PC-3 (cell line): Measurements from ENCODE around the gene FEM1A. TPM values are rescaled to one million over a fixed set of nuclear protein-coding genes. Genes with fewer than 3 reads are reported as not detected.

Experiments used
- ATAC-seq: fragments of 200-7000 bp; cut with Tn5 transposase; 2 replicates; pipeline ENCODE4 v1.9.1; 2020; ENCODE audit warnings: mild to moderate bottlenecking, moderate library complexity
- BruUV-seq: library from RNA; stranded (reverse); fragments of 400-500 nt; replicated peaks from 2 replicates; lab custom pipeline; 2021; lab: Mats Ljungman, UMichigan
- CTCF ChIA-PET: fragments of 300-600 bp; sonication (Branson Sonifier 250); formaldehyde crosslinking; loops from one replicate; lab custom pipeline; 2022; ENCODE audit warnings: antibody characterized with exemption; lab: Charles Lee
- POLR2A ChIA-PET: fragments of 300-600 bp; sonication (Branson Sonifier 250); formaldehyde crosslinking; loops from one replicate; lab custom pipeline; 2022; ENCODE audit warnings: antibody characterized with exemption; ENCODE audit not compliant: unreplicated experiment; lab: Charles Lee
- DNase-seq: peaks from one replicate; pipeline ENCODE4 v3.0.0-alpha.2; 2015
- H2AFZ ChIP-seq: fragments of 300-600 bp; sonication (generic); 2 replicates; pipeline ENCODE4 v1.6.0; 2016; ENCODE audit warnings: antibody characterized with exemption, low read length
- H3F3A ChIP-seq: fragments of 300-600 bp; sonication (generic); one replicate; pipeline ENCODE4 v1.6.0; 2017; ENCODE audit warnings: antibody characterized with exemption, low read length, control low read depth, mild to moderate bottlenecking; ENCODE audit not compliant: unreplicated experiment
- H3K27ac ChIP-seq: fragments of 300-600 bp; sonication (generic); 2 replicates; pipeline ENCODE4 v1.5.1; 2016; ENCODE audit warnings: mild to moderate bottlenecking, low read length
- H3K27me3 ChIP-seq: fragments of 300-600 bp; sonication (generic); 2 replicates; pipeline ENCODE4 v1.6.1; 2016; ENCODE audit warnings: low read length, mixed read lengths
- H3K36me3 ChIP-seq: fragments of 300-600 bp; sonication (generic); 2 replicates; pipeline ENCODE4 v1.6.1; 2016; ENCODE audit warnings: low read depth, mixed run types, low read length, mixed read lengths
- H3K4me1 ChIP-seq: fragments of 300-600 bp; sonication (generic); 2 replicates; pipeline ENCODE4 v1.5.1; 2016; ENCODE audit warnings: low read length; ENCODE audit not compliant: insufficient read depth
- H3K4me2 ChIP-seq: fragments of 300-600 bp; sonication (generic); 2 replicates; pipeline ENCODE4 v1.6.0; 2016; ENCODE audit warnings: low read length
- H3K4me3 ChIP-seq: fragments of 300-600 bp; sonication (generic); 2 replicates; pipeline ENCODE4 v1.5.1; 2016; ENCODE audit warnings: mild to moderate bottlenecking, low read length, mixed read lengths
- H3K79me2 ChIP-seq: fragments of 300-600 bp; sonication (generic); 2 replicates; pipeline ENCODE4 v1.6.1; 2017; ENCODE audit warnings: low read length, mixed read lengths
- H3K9ac ChIP-seq: fragments of 300-600 bp; sonication (generic); 2 replicates; pipeline ENCODE4 v1.6.0; 2016; ENCODE audit warnings: mild to moderate bottlenecking, low read length
- H3K9me2 ChIP-seq: fragments of 300-600 bp; sonication (generic); replicated peaks from 2 replicates; pipeline ENCODE4 v1.6.1; 2016; ENCODE audit warnings: mixed run types, low read length, mixed read lengths
- H3K9me3 ChIP-seq: fragments of 300-600 bp; sonication (generic); 2 replicates; pipeline ENCODE4 v1.6.1; 2016; ENCODE audit warnings: low read length, mixed read lengths
- H4K20me1 ChIP-seq: fragments of 300-600 bp; sonication (generic); 2 replicates; pipeline ENCODE4 v1.6.1; 2016; ENCODE audit warnings: low read length, mixed read lengths
- EZH2 ChIP-seq: fragments of 300-600 bp; sonication (generic); IDR thresholded peaks from one replicate; pipeline ENCODE4 v1.6.1; 2017; ENCODE audit warnings: antibody characterized with exemption, mild to moderate bottlenecking, low read length; ENCODE audit not compliant: unreplicated experiment
- EZH2phosphoT487 ChIP-seq: fragments of 300-600 bp; sonication (generic); IDR thresholded peaks from 2 replicates; pipeline ENCODE4 v1.6.1; 2018; ENCODE audit warnings: mild to moderate bottlenecking, antibody characterized with exemption, low read length, borderline replicate concordance
- intact Hi-C: fragments of 100-400 bp; cut with micrococcal nuclease; formaldehyde crosslinking; loops from 2 replicates; pipeline ENCODE4 v1.9.0; 2023
- microRNA-seq: library from miRNA; unstranded; fragments of <30 nt; microRNA quantifications from one replicate; pipeline ENCODE4 v1.1.0, GENCODE V29; 2020; ENCODE audit not compliant: unreplicated experiment
- total RNA-seq: library from RNA; depleted of rRNA; stranded (reverse); fragments of >200 nt; gene quantifications from 2 replicates; pipeline ENCODE4 v1.2.3, GENCODE V29; 2014; rRNA removed
- TF ChIP-seq, protein P1 (sequence below): fragments of 300-600 bp; sonication (generic); conservative IDR thresholded peaks from 2 replicates; pipeline ENCODE4 v1.5.1; 2017; ENCODE audit warnings: antibody characterized with exemption, low read depth, mild to moderate bottlenecking, low read length

Gene FEM1A
- total RNA-seq, 1 experiment from 2014 or later: 28.1 TPM

DNA sequence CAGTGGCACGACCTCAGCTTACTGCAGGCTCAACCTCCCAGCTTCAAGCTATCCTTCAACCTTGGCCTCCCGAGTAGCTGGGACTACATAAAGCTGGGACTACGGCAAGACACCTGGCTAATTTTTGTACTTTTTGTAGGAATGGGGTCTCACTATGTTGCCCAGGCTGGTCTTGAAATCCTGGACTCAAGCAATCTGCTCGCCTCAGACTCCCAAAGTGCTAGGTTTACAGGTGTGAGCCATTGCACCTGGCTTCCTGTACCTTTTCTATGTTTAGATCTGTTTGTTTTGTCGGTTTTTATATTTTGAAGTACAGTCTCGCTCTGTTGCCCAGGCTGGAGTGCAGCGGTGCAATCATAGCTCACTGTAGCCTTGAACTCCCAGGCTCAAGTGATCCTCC is 57.5 kb downstream of the FEM1A start:
- Histone ChIP-seq H3K4me1 (no peaks in the 10 kb centered on the region), H2AFZ (no peak overlapping the region), H3K9ac (no peak overlapping the region), H4K20me1 (no peaks in the 10 kb centered on the region), H3K27ac (no peak overlapping the region), H3K27me3 (no peaks in the 10 kb centered on the region), H3K4me3 (no peak overlapping the region), H3K36me3 (peaks cover 27% of the 10 kb centered on the region), H3F3A (no peaks in the 10 kb centered on the region), H3K9me2 (no peaks in the 10 kb centered on the region), H3K79me2 (no peaks in the 10 kb centered on the region), H3K4me2 (no peak overlapping the region), H3K9me3 (no peaks in the 10 kb centered on the region)
- POLR2A ChIA-PET: interaction anchor here (0.6 kb wide), 1 partner anchor 28 kb away, joined by 4 read pairs; no protein-coding TSS in a partner anchor
- no TSS peak for BruUV-seq
- CTCF ChIA-PET: no interaction called here
- TF ChIP-seq EZH2 (no peak), EZH2phosphoT487 (no peak)
- TF ChIP-seq, protein P1, sequence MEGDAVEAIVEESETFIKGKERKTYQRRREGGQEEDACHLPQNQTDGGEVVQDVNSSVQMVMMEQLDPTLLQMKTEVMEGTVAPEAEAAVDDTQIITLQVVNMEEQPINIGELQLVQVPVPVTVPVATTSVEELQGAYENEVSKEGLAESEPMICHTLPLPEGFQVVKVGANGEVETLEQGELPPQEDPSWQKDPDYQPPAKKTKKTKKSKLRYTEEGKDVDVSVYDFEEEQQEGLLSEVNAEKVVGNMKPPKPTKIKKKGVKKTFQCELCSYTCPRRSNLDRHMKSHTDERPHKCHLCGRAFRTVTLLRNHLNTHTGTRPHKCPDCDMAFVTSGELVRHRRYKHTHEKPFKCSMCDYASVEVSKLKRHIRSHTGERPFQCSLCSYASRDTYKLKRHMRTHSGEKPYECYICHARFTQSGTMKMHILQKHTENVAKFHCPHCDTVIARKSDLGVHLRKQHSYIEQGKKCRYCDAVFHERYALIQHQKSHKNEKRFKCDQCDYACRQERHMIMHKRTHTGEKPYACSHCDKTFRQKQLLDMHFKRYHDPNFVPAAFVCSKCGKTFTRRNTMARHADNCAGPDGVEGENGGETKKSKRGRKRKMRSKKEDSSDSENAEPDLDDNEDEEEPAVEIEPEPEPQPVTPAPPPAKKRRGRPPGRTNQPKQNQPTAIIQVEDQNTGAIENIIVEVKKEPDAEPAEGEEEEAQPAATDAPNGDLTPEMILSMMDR: no peak
- intact Hi-C loops: no loop called here
- ATAC-seq: no peak
- DNase-seq: no peak

Small RNAs within 50 kb of the gene (microRNA-seq; reads per million reads assigned to microRNA genes)
- gene MIR7-3: not detected

Other genes starting within 250 kb of the FEM1A start
- gene SEMA6B, start 232.1 kb upstream of the FEM1A start, total RNA-seq: 7.3 and 9.0 TPM in 2 replicates
- gene TNFAIP8L1, start 152.2 kb upstream of the FEM1A start, total RNA-seq: 8.3 and 12.0 TPM in 2 replicates
- gene MYDGF, start 121.4 kb upstream of the FEM1A start, total RNA-seq: 426 and 474 TPM in 2 replicates
- 129 and 215 TPM in 2 replicates for gene DPP9, start 67.9 kb upstream of the FEM1A start, total RNA-seq
- 6.5 and 17.0 TPM in 2 replicates for gene TICAM1, start 40.0 kb downstream of the FEM1A start, total RNA-seq
- gene PLIN3, start 75.9 kb downstream of the FEM1A start, total RNA-seq: 136 and 159 TPM in 2 replicates
- not detected in 2 replicates for gene ARRDC5, start 111.2 kb downstream of the FEM1A start, total RNA-seq
- 163 and 207 TPM in 2 replicates for gene UHRF1, start 117.8 kb downstream of the FEM1A start, total RNA-seq
- 19.8 and 31.6 TPM in 2 replicates for gene KDM4B, start 177.4 kb downstream of the FEM1A start, total RNA-seq